ENCODE results near the gene CAMK2A.

DNA sequence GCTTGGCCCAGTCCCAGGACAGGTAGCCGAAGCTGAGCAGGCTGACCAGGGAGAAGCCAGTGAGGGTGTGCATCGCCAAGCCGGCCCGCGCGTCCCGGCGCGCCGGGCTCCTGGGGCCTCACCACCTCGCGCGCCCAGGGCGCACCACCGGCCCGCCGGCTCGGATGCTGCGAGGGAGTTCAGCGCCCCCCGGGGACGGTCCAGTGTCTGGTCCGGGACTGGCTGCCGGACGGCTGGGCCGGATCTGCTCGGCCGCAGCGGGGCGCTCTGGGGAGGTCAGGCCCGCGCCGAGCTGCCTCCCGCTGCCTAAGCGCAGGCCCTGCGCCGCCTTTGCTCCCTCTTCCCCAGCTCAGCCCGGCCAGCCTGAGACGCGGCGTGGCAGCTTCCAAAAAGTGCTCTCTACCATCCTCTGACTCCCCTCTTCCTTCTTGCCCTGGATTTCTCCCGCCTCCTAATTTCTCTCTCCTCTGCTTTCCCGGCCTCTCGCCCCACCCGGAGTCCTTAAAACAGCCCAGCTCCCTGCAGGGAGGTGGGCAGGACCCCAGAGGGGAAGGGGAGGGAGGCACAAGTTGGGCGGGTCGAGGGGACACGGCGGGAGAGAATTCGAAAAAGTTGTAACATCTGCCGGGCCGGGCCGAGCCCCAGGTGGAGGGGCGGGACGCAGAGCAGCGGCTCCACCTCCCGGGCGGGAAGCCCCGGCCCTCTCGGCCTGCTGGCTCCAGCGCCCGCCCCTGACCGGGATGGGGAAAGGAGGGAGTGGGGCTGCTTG is 12.9 kb upstream of the CAMK2A start, which contains the start of gene ARSI:
- TF ChIP-seq, protein P1, sequence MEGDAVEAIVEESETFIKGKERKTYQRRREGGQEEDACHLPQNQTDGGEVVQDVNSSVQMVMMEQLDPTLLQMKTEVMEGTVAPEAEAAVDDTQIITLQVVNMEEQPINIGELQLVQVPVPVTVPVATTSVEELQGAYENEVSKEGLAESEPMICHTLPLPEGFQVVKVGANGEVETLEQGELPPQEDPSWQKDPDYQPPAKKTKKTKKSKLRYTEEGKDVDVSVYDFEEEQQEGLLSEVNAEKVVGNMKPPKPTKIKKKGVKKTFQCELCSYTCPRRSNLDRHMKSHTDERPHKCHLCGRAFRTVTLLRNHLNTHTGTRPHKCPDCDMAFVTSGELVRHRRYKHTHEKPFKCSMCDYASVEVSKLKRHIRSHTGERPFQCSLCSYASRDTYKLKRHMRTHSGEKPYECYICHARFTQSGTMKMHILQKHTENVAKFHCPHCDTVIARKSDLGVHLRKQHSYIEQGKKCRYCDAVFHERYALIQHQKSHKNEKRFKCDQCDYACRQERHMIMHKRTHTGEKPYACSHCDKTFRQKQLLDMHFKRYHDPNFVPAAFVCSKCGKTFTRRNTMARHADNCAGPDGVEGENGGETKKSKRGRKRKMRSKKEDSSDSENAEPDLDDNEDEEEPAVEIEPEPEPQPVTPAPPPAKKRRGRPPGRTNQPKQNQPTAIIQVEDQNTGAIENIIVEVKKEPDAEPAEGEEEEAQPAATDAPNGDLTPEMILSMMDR (IDR thresholded peaks at IDR 0.05): no peak
- no peak for TF ChIP-seq POLR2A (IDR thresholded peaks at IDR 0.05)

Measured in Peyer's patch (tissue), 4 donors.